Testis (tissue), 2 donors: ENCODE data around the gene ZBED2.
"Not testable (repeated sequence)": the region's sequence is repeated elsewhere in the genome, so short reads cannot be mapped to it uniquely, and the experiment has no call there.

ENCODE experiments used
- CTCF ChIP-seq, 3 experiments: fragments of 450-650 bp in 2 of 3; fragments of 200-600 bp in 1 of 3; sonication (generic) in 1 of 3; IDR thresholded peaks; one replicate each; pipeline ENCODE4 v1.5.1; 2016 to 2019; ENCODE audit warnings: antibody characterized with exemption in 3 of 3, mild to moderate bottlenecking in 2 of 3, moderate library complexity in 1 of 3
- POLR2A ChIP-seq: fragments of 450-650 bp; IDR thresholded peaks from one replicate; pipeline ENCODE4 v1.6.1; 2017; ENCODE audit warnings: antibody characterized with exemption, mild to moderate bottlenecking, moderate library complexity

GRCh38 chr3:111629018-111629417 is 33.9 kb upstream of the ZBED2 start:
- TF ChIP-seq CTCF (IDR thresholded peaks at IDR 0.05); POLR2A: not testable (repeated sequence)
